HepG2 (cell line): ENCODE results near the gene SLC35D2. TPM values are rescaled to one million over a fixed set of nuclear protein-coding genes. Genes with fewer than 3 reads are reported as not detected.

ENCODE experiments used
- ATAC-seq: fragments of 200-7000 bp; cut with Tn5 transposase; 3 replicates; pipeline ENCODE4 v1.9.1; 2020; ENCODE audit warnings: mild to moderate bottlenecking, moderate library complexity
- BruUV-seq: library from RNA; stranded (reverse); fragments of 400-500 nt; replicated peaks from 2 replicates; lab custom pipeline; 2021; lab: Mats Ljungman, UMichigan
- CTCF ChIA-PET: fragments of 300-600 bp; formaldehyde crosslinking; extraction: SDS; loops from one replicate; lab custom pipeline; 2021; ENCODE audit warnings: low total read pairs, inconsistent platforms, low intra/inter-chr PET ratio; lab: Yijun Ruan, JAX
- POLR2A ChIA-PET: fragments of 350-600 bp; sonication (Branson Sonifier 250); formaldehyde crosslinking; loops from one replicate; lab custom pipeline; 2020; ENCODE audit warnings: antibody characterized with exemption, inconsistent platforms; lab: Yijun Ruan, JAX
- DNase-seq: peaks from one replicate; pipeline ENCODE4 v3.0.0-alpha.2; 2015; ENCODE audit warnings: low spot score
- FAIRE-seq: peaks from 3 replicates; lab custom pipeline; 2011; peaks lifted over from hg19 to GRCh38; lab: Jason Lieb, UNC
- H2AFZ ChIP-seq: one replicate; pipeline ENCODE4 v1.6.1; 2011; ENCODE audit warnings: low read length, inconsistent platforms
- H3K27ac ChIP-seq: fragments of 300-600 bp; 3 replicates; pipeline ENCODE4 v1.8.0; 2011; ENCODE audit warnings: mixed run types, mild to moderate bottlenecking, mixed read lengths, low read length, inconsistent platforms; ENCODE audit not compliant: insufficient read depth; ENCODE audit errors: extremely low read length
- H3K27me3 ChIP-seq, 2 experiments: fragments of 200-600 bp in 1 of 2; 2 replicates in 1 of 2; 3 replicates in 1 of 2; pipeline versions ENCODE4 v1.6.0 to v1.8.0; 2011; ENCODE audit warnings: low read length in 2 of 2, mild to moderate bottlenecking in 2 of 2, moderate library complexity in 2 of 2, inconsistent platforms in 1 of 2; ENCODE audit not compliant: insufficient read depth in 2 of 2, control insufficient read depth in 1 of 2
- H3K36me3 ChIP-seq, 2 experiments: fragments of 200-600 bp in 1 of 2; replicated peaks in 1 of 2; 2 replicates in 1 of 2; 3 replicates in 1 of 2; pipeline versions ENCODE4 v1.5.1 to v1.8.0; 2011; ENCODE audit warnings: low read length in 2 of 2, inconsistent platforms in 1 of 2; ENCODE audit not compliant: insufficient read depth in 2 of 2, control insufficient read depth in 1 of 2
- H3K4me1 ChIP-seq: 2 replicates; pipeline ENCODE4 v1.5.1; 2012; ENCODE audit warnings: low read length, inconsistent platforms; ENCODE audit not compliant: insufficient read depth
- H3K4me2 ChIP-seq: 2 replicates; pipeline ENCODE4 v1.6.0; 2011; ENCODE audit warnings: low read depth, low read length, inconsistent platforms
- H3K4me3 ChIP-seq, 3 experiments: fragments of 200-600 bp in 1 of 3; sonication (generic), shearing (Covaris generic) in 1 of 3; replicated peaks in 1 of 3; 2 replicates each; pipeline ENCODE4 v1.5.1; 2011 to 2016; ENCODE audit warnings: low read length in 3 of 3, inconsistent platforms in 2 of 3, low read depth in 2 of 3, mild to moderate bottlenecking in 2 of 3, control low read depth in 1 of 3, mixed read lengths in 1 of 3; ENCODE audit not compliant: insufficient read depth in 1 of 3
- H3K79me2 ChIP-seq: one replicate; pipeline ENCODE4 v1.6.1; 2011; ENCODE audit warnings: low read length, inconsistent platforms; ENCODE audit not compliant: insufficient read depth
- H3K9ac ChIP-seq: 2 replicates; pipeline ENCODE4 v1.6.0; 2011; ENCODE audit warnings: mild to moderate bottlenecking, low read depth, low read length, inconsistent platforms; ENCODE audit not compliant: insufficient read depth
- H3K9me3 ChIP-seq: 2 replicates; pipeline ENCODE4 v1.5.1; 2012; ENCODE audit warnings: mild to moderate bottlenecking, low read length
- H4K20me1 ChIP-seq: 2 replicates; pipeline ENCODE4 v1.6.0; 2011; ENCODE audit warnings: inconsistent platforms, mild to moderate bottlenecking, low read length, moderate library complexity; ENCODE audit not compliant: insufficient read depth
- BORCS8-MEF2B ChIP-seq: sonication (generic); formaldehyde crosslinking; IDR thresholded peaks from 2 replicates; pipeline ENCODE4 v1.8.0; 2022; ENCODE audit warnings: mild to moderate bottlenecking, missing genetic modification reagents
- DPF2 ChIP-seq: sonication (generic); formaldehyde crosslinking; IDR thresholded peaks from 2 replicates; pipeline ENCODE4 v1.4.0; 2020; ENCODE audit warnings: mild to moderate bottlenecking, low read depth, missing genetic modification reagents, borderline replicate concordance
- FOXJ3 ChIP-seq: sonication (generic); formaldehyde crosslinking; IDR thresholded peaks from 2 replicates; pipeline ENCODE4 v1.4.0; 2020; ENCODE audit warnings: missing genetic modification reagents, mild to moderate bottlenecking, borderline replicate concordance
- HDAC2 ChIP-seq: sonication (generic); formaldehyde crosslinking; IDR thresholded peaks from 2 replicates; pipeline ENCODE4 v1.4.0; 2020; ENCODE audit warnings: missing genetic modification reagents
- HNF4A ChIP-seq: sonication (generic); formaldehyde crosslinking; IDR thresholded peaks from 2 replicates; pipeline ENCODE4 v1.4.0; 2020; ENCODE audit warnings: missing genetic modification reagents
- MXI1 ChIP-seq: IDR thresholded peaks from 3 replicates; pipeline ENCODE4 v1.6.1; 2012; ENCODE audit warnings: low read depth, low read length, inconsistent platforms, borderline replicate concordance
- PCBP1 ChIP-seq: fragments of 200-400 bp; formaldehyde crosslinking; IDR thresholded peaks from 2 replicates; pipeline ENCODE4 v1.6.1; 2017; ENCODE audit warnings: mild to moderate bottlenecking, low read depth, low read length, borderline replicate concordance
- PCBP2 ChIP-seq: fragments of 200-400 bp; formaldehyde crosslinking; optimal IDR thresholded peaks from 2 replicates; pipeline ENCODE3; 2018; ENCODE audit warnings: low read length, low read depth; ENCODE audit not compliant: poor library complexity, severe bottlenecking
- SKI ChIP-seq: fragments of 450-650 bp; IDR thresholded peaks from one replicate; pipeline ENCODE4 v1.6.1; 2018; ENCODE audit warnings: mild to moderate bottlenecking; ENCODE audit not compliant: partially characterized antibody
- TMF1 ChIP-seq: sonication (generic); formaldehyde crosslinking; IDR thresholded peaks from 2 replicates; pipeline ENCODE4 v1.8.1; 2022; ENCODE audit warnings: low read depth, missing genetic modification reagents
- ZNF30 ChIP-seq: sonication (generic); formaldehyde crosslinking; IDR thresholded peaks from 2 replicates; pipeline ENCODE4 v1.5.0; 2020; ENCODE audit warnings: mild to moderate bottlenecking, missing genetic modification reagents
- ZNF496 ChIP-seq: sonication (generic); formaldehyde crosslinking; IDR thresholded peaks from 2 replicates; pipeline ENCODE4 v1.8.1; 2023; ENCODE audit warnings: mild to moderate bottlenecking, moderate library complexity, missing genetic modification reagents; ENCODE audit not compliant: insufficient replicate concordance
- ZNF629 ChIP-seq: sonication (generic); formaldehyde crosslinking; conservative IDR thresholded peaks from 2 replicates; pipeline ENCODE4 v1.5.0; 2020; ENCODE audit warnings: missing genetic modification reagents
- ZNF674 ChIP-seq: sonication (generic); formaldehyde crosslinking; IDR thresholded peaks from 2 replicates; pipeline ENCODE4 v1.5.0; 2020; ENCODE audit warnings: low read depth, mild to moderate bottlenecking, missing genetic modification reagents
- ZNF883 ChIP-seq: sonication (generic); formaldehyde crosslinking; IDR thresholded peaks from 2 replicates; pipeline ENCODE4 v1.5.1; 2020; ENCODE audit warnings: mild to moderate bottlenecking, missing genetic modification reagents; ENCODE audit errors: not compliant biosample characterization
- WGBS: methylation state at CpG from one replicate; pipeline ENCODE4 v1.1.6; 2017; ENCODE audit warnings: low lambda C conversion rate; 5-methylcytosine and 5-hydroxymethylcytosine counted together
- in situ Hi-C: cut with HindIII; loops from 2 replicates; pipeline ENCODE4 v1.10.0; 2017; ENCODE audit warnings: low pct_unique_long_range_greater_than_20kb; ENCODE audit not compliant: extremely low pct_ligation_motif_present
- intact Hi-C: fragments of 100-400 bp; cut with micrococcal nuclease; formaldehyde crosslinking; loops from one replicate; pipeline ENCODE4 v1.10.0; 2022; ENCODE audit not compliant: unreplicated experiment
- polyA plus RNA-seq, 8 experiments: library from polyadenylated mRNA; depleted of rRNA in 3 of 8; stranded (reverse) in 7 of 8; unstranded in 1 of 8; fragments of >200 nt; fragmentation: Illumina TruSeq in 4 of 8; extraction: Trizol in 4 of 8; gene quantifications; 2 replicates each; pipeline versions ENCODE4 v1.2.1 to v1.2.3, GENCODE V29; 2011 to 2016; ENCODE audit warnings: low read depth in 4 of 8, missing spikeins in 1 of 8, mixed read lengths in 1 of 8; ENCODE audit not compliant: insufficient read depth in 1 of 8
- total RNA-seq, 5 experiments: library from RNA; depleted of rRNA; stranded (reverse); fragments of >200 nt; fragmentation: Illumina TruSeq; extraction: Trizol; gene quantifications; 2 replicates each; pipeline ENCODE4 v1.2.3, GENCODE V29; 2016; ENCODE audit warnings: low read depth in 1 of 5
- TF ChIP-seq, protein P1 (sequence below): sonication (generic); formaldehyde crosslinking; IDR thresholded peaks from 2 replicates; pipeline ENCODE4 v1.8.1; 2023; ENCODE audit warnings: missing genetic modification reagents, inconsistent platforms, borderline replicate concordance
- TF ChIP-seq, protein P2 (sequence below): sonication (generic); formaldehyde crosslinking; conservative IDR thresholded peaks from 2 replicates; pipeline ENCODE4 v1.4.0; 2020; ENCODE audit warnings: missing genetic modification reagents
- TF ChIP-seq, protein P3 (sequence below): sonication (generic); formaldehyde crosslinking; IDR thresholded peaks from 2 replicates; pipeline ENCODE4 v1.4.0; 2020; ENCODE audit warnings: missing genetic modification reagents

SLC35D2 gene
- total and polyA plus RNA-seq, 2 of the 13 experiments (the other 11 are each of a cell fraction or from before 2014, with no cell fraction given), result 96.2 to 103 TPM

DNA sequence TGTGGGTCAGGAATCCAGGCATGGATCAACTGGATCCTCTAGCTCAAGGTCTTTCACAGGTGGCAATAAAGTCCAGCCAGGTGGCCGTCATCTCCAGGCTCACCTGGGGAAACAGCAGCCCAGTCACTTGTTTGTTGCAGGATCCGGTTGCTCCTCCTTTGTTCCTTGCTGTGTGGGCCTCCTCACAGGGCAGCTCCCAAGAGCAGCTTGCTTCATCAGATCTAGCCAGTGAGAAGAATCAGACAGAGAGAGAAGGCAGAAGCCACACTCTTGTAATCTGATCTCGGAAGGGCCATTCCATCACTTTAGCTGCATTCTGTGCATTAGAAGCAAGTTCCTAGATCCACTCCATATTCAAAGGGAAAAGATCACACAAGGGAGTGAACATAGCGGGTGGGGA, 78.3 kb downstream of the SLC35D2 start:
- in situ Hi-C loops, result no loop called here
- 0 out of 5 replicates have a peak, but pooled peaks cover 0 to 1% of the 10 kb centered on the region in 2 experiments for H3K27me3 ChIP-seq
- no peak for DNase-seq
- H3K27ac ChIP-seq, result no peak overlapping the region
- H3K9me3 ChIP-seq, result no peaks in the 10 kb centered on the region
- no peak overlapping the region for H3K4me3 ChIP-seq
- H3K9ac ChIP-seq, result no peak overlapping the region
- no peak overlapping the region for H2AFZ ChIP-seq
- no peak for ATAC-seq
- FAIRE-seq, result no peak
- TF ChIP-seq TMF1 (CRISPR knock-in tag), result no peak
- TF ChIP-seq HNF4A, result no peak
- no peak for TF ChIP-seq ZNF30 (CRISPR knock-in tag)
- TF ChIP-seq, protein P1, sequence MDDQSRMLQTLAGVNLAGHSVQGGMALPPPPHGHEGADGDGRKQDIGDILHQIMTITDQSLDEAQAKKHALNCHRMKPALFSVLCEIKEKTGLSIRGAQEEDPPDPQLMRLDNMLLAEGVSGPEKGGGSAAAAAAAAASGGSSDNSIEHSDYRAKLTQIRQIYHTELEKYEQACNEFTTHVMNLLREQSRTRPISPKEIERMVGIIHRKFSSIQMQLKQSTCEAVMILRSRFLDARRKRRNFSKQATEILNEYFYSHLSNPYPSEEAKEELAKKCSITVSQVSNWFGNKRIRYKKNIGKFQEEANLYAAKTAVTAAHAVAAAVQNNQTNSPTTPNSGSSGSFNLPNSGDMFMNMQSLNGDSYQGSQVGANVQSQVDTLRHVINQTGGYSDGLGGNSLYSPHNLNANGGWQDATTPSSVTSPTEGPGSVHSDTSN (CRISPR knock-in tag), result no peak
- TF ChIP-seq ZNF883, result no peak
- no peak for TF ChIP-seq ZNF629
- TF ChIP-seq, protein P2, sequence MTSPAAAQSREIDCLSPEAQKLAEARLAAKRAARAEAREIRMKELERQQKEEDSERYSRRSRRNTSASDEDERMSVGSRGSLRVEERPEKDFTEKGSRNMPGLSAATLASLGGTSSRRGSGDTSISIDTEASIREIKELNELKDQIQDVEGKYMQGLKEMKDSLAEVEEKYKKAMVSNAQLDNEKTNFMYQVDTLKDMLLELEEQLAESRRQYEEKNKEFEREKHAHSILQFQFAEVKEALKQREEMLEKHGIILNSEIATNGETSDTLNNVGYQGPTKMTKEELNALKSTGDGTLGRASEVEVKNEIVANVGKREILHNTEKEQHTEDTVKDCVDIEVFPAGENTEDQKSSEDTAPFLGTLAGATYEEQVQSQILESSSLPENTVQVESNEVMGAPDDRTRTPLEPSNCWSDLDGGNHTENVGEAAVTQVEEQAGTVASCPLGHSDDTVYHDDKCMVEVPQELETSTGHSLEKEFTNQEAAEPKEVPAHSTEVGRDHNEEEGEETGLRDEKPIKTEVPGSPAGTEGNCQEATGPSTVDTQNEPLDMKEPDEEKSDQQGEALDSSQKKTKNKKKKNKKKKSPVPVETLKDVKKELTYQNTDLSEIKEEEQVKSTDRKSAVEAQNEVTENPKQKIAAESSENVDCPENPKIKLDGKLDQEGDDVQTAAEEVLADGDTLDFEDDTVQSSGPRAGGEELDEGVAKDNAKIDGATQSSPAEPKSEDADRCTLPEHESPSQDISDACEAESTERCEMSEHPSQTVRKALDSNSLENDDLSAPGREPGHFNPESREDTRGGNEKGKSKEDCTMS (CRISPR knock-in tag), result no peak
- TF ChIP-seq, protein P3, sequence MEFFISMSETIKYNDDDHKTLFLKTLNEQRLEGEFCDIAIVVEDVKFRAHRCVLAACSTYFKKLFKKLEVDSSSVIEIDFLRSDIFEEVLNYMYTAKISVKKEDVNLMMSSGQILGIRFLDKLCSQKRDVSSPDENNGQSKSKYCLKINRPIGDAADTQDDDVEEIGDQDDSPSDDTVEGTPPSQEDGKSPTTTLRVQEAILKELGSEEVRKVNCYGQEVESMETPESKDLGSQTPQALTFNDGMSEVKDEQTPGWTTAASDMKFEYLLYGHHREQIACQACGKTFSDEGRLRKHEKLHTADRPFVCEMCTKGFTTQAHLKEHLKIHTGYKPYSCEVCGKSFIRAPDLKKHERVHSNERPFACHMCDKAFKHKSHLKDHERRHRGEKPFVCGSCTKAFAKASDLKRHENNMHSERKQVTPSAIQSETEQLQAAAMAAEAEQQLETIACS (CRISPR knock-in tag), result no peak
- no peak for TF ChIP-seq FOXJ3 (CRISPR knock-in tag)
- no peak for TF ChIP-seq BORCS8-MEF2B
- no peak for TF ChIP-seq PCBP1
- TF ChIP-seq HDAC2, result no peak
- TF ChIP-seq ZNF674, result no peak
- TF ChIP-seq PCBP2, result no peak
- no peak for TF ChIP-seq MXI1
- no peak for TF ChIP-seq SKI
- TF ChIP-seq DPF2 (CRISPR knock-in tag), result no peak
- TF ChIP-seq ZNF496 (CRISPR knock-in tag), result no peak
- TF ChIP-seq, all 625 proteins: peak for 0
- H4K20me1 ChIP-seq, result no peaks in the 10 kb centered on the region
- 44% methylated on average over 4 of the region's 4 CpGs for WGBS
- ChIA-PET POLR2A (interaction anchor here (0.8 kb wide), 1 partner anchor 77 kb away, joined by 3 read pairs; no protein-coding TSS in a partner anchor), CTCF (no interaction called here)
- BruUV-seq, result no TSS peak
- no peaks in the 10 kb centered on the region for H3K79me2 ChIP-seq
- intact Hi-C loops, result loop anchor here (5.0 kb wide), 1 partner anchor 432 kb away; no protein-coding TSS in a partner anchor
- no peak overlapping the region for H3K4me2 ChIP-seq
- no peaks in the 10 kb centered on the region for H3K4me1 ChIP-seq
- H3K36me3 ChIP-seq, result no peaks in the 10 kb centered on the region
